Neural progenitor cell (in vitro differentiated cells): ENCODE data around the gene TOPORS. TPM values are rescaled to one million over a fixed set of nuclear protein-coding genes. Genes with fewer than 3 reads are reported as not detected.

Experiments
- DNase-seq: peaks from one replicate; pipeline ENCODE4 v3.0.0-alpha.2; 2016; ENCODE audit warnings: low spot score
- H2AFZ ChIP-seq: fragments of 200-600 bp; sonication (generic); replicated peaks from 2 replicates; pipeline ENCODE4 v1.6.1; 2016; ENCODE audit warnings: antibody characterized with exemption
- H3F3A ChIP-seq: fragments of 200-600 bp; sonication (generic); 2 replicates; pipeline ENCODE4 v1.6.1; 2016; ENCODE audit warnings: antibody characterized with exemption, low read depth
- H3K27ac ChIP-seq: fragments of 200-600 bp; sonication (generic); 2 replicates; pipeline ENCODE4 v1.5.1; 2016; ENCODE audit warnings: mild to moderate bottlenecking
- H3K27me3 ChIP-seq: fragments of 200-600 bp; sonication (generic); 2 replicates; pipeline ENCODE4 v1.6.1; 2016; ENCODE audit warnings: mild to moderate bottlenecking, moderate library complexity
- H3K36me3 ChIP-seq: fragments of 200-600 bp; sonication (generic); 2 replicates; pipeline ENCODE4 v1.5.1; 2016
- H3K4me1 ChIP-seq: fragments of 200-600 bp; sonication (generic); 2 replicates; pipeline ENCODE4 v1.6.1; 2016; ENCODE audit warnings: mixed run types
- H3K4me2 ChIP-seq: fragments of 200-600 bp; sonication (generic); 2 replicates; pipeline ENCODE4 v1.6.1; 2016
- H3K4me3 ChIP-seq: fragments of 200-600 bp; sonication (generic); 2 replicates; pipeline ENCODE4 v1.5.1; 2016
- H3K79me2 ChIP-seq: fragments of 200-600 bp; sonication (generic); 2 replicates; pipeline ENCODE4 v1.6.1; 2016; ENCODE audit warnings: low read depth
- H3K9ac ChIP-seq: fragments of 200-600 bp; sonication (generic); 2 replicates; pipeline ENCODE4 v1.6.1; 2016
- H3K9me3 ChIP-seq: fragments of 200-600 bp; sonication (generic); 2 replicates; pipeline ENCODE4 v1.5.1; 2016; ENCODE audit warnings: low read depth
- H4K20me1 ChIP-seq: fragments of 200-600 bp; sonication (generic); 2 replicates; pipeline ENCODE4 v1.6.1; 2016; ENCODE audit warnings: low read depth
- H3K27ac Mint-ChIP-seq: 3 replicates; pipeline ENCODE4 v1.8.0; 2021; ENCODE audit warnings: mixed read lengths
- H3K27me3 Mint-ChIP-seq: 2 replicates; pipeline ENCODE4 v1.8.0; 2022; ENCODE audit warnings: low read depth, mild to moderate bottlenecking, inconsistent platforms, moderate library complexity, mixed read lengths; ENCODE audit not compliant: insufficient read depth
- H3K36me3 Mint-ChIP-seq: 3 replicates; pipeline ENCODE4 v1.8.0; 2021; ENCODE audit warnings: mixed read lengths
- H3K4me1 Mint-ChIP-seq: 3 replicates; pipeline ENCODE4 v1.8.0; 2021; ENCODE audit warnings: mixed read lengths
- H3K4me3 Mint-ChIP-seq: 3 replicates; pipeline ENCODE4 v1.8.0; 2021; ENCODE audit warnings: mild to moderate bottlenecking, moderate library complexity, mixed read lengths
- H3K9me3 Mint-ChIP-seq: 3 replicates; pipeline ENCODE4 v1.8.0; 2020; ENCODE audit warnings: mixed read lengths
- EZH2 ChIP-seq: fragments of 200-600 bp; sonication (generic); IDR thresholded peaks from 2 replicates; pipeline ENCODE4 v1.6.1; 2017; ENCODE audit warnings: antibody characterized with exemption, mild to moderate bottlenecking, moderate library complexity
- EZH2phosphoT487 ChIP-seq: fragments of 200-600 bp; sonication (generic); IDR thresholded peaks from 2 replicates; pipeline ENCODE4 v1.6.1; 2017; ENCODE audit warnings: antibody characterized with exemption
- total RNA-seq: library from RNA; depleted of rRNA; stranded (reverse); fragments of >200 nt; gene quantifications from 2 replicates; pipeline ENCODE4 v1.2.3, GENCODE V29; 2015; ENCODE audit warnings: low replicate concordance
- TF ChIP-seq, protein P1 (sequence below): fragments of 200-600 bp; sonication (generic); IDR thresholded peaks from 2 replicates; pipeline ENCODE4 v1.5.1; 2017; ENCODE audit warnings: antibody characterized with exemption, mild to moderate bottlenecking

Gene TOPORS
- total RNA-seq, 1 donor from 2014 or later, result 51.3 TPM

DNA sequence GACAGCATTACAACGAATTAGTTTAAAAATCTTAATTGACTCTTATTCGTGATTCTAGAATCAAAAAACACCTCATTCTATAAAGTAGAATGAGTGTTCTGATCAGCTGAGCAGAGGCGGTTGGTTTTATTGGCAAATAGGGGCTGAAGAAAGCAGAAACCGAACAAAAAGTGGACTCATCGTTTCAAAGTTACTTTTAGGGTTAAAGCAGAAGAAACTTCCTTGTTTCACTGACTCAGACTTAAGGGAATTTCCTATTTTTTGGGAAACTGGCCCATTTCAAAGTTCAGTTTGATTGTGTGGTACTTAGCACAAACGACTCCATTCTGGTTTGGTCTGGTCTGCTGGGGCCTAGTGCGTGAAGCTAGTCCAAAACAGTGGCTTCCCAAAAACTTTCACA, 21.4 kb upstream of the TOPORS start:
- Histone ChIP-seq H3F3A (peaks cover 13% of the 10 kb centered on the region), H3K27ac (no peak overlapping the region), H4K20me1 (peaks cover 18% of the 10 kb centered on the region), H3K36me3 (no peaks in the 10 kb centered on the region), H2AFZ (peak overlapping the region; percentile 92), H3K4me2 (peak overlapping the region; percentile 90), H3K4me3 (peak overlapping the region; percentile 98), H3K79me2 (peaks cover 39% of the 10 kb centered on the region), H3K9ac (no peak overlapping the region), H3K4me1 (peaks cover 18% of the 10 kb centered on the region), H3K9me3 (no peaks in the 10 kb centered on the region), H3K27me3 (no peaks in the 10 kb centered on the region)
- peak overlapping the region; percentile 99 for H3K27ac Mint-ChIP-seq
- H3K36me3 Mint-ChIP-seq, result peaks cover 3% of the 10 kb centered on the region
- H3K9me3 Mint-ChIP-seq, result no peaks in the 10 kb centered on the region
- H3K4me1 Mint-ChIP-seq, result peaks cover 18% of the 10 kb centered on the region
- H3K4me3 Mint-ChIP-seq, result peak overlapping the region; percentile 99
- peaks cover 7% of the 10 kb centered on the region for H3K27me3 Mint-ChIP-seq
- TF ChIP-seq EZH2 (no peak), EZH2phosphoT487 (no peak)
- TF ChIP-seq, protein P1, sequence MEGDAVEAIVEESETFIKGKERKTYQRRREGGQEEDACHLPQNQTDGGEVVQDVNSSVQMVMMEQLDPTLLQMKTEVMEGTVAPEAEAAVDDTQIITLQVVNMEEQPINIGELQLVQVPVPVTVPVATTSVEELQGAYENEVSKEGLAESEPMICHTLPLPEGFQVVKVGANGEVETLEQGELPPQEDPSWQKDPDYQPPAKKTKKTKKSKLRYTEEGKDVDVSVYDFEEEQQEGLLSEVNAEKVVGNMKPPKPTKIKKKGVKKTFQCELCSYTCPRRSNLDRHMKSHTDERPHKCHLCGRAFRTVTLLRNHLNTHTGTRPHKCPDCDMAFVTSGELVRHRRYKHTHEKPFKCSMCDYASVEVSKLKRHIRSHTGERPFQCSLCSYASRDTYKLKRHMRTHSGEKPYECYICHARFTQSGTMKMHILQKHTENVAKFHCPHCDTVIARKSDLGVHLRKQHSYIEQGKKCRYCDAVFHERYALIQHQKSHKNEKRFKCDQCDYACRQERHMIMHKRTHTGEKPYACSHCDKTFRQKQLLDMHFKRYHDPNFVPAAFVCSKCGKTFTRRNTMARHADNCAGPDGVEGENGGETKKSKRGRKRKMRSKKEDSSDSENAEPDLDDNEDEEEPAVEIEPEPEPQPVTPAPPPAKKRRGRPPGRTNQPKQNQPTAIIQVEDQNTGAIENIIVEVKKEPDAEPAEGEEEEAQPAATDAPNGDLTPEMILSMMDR, result no peak
- DNase-seq, result no peak

DNA sequence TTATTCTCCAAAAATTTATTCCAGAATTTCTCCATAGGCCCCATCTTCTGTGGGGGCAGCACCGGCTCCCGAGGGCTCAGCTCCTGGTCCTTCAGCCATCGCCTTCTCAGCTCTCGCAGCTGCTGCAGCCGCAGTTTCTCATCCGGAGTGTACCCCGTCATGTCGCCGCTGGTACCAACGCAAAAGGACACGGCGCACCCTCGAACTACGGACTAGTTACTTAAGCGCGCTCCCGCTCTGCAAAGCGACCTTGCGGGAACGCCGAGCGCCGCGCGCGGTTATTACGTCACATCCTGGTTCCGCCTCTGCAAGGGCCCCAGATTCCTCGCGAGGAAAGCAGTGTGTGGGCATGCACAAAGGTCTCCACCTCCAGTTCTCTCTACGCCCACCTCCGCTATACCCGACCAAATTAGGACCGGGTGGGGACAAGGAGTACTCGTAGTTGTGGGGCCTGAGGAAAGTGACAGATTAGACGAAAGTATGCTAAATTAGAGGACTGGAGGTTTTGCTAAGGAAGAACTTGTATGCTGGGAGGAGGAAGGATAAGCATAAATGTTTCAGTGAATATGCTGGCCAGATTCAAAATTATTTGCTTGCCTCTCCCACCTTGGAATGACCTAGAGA, 20.6 kb upstream of the TOPORS start, which contains the start of gene NDUFB6:
NDUFB6 (minus strand) TSS at position 260 of the 624 bp plus-strand sequence; CDS start at position 161, 99 bp downstream.
- peak; percentile 96 for DNase-seq
- TF ChIP-seq, protein P1, result no peak
- TF ChIP-seq EZH2phosphoT487 (no peak), EZH2 (no peak)
- H3K36me3 Mint-ChIP-seq, result peaks cover 7% of the 10 kb centered on the region

DNA sequence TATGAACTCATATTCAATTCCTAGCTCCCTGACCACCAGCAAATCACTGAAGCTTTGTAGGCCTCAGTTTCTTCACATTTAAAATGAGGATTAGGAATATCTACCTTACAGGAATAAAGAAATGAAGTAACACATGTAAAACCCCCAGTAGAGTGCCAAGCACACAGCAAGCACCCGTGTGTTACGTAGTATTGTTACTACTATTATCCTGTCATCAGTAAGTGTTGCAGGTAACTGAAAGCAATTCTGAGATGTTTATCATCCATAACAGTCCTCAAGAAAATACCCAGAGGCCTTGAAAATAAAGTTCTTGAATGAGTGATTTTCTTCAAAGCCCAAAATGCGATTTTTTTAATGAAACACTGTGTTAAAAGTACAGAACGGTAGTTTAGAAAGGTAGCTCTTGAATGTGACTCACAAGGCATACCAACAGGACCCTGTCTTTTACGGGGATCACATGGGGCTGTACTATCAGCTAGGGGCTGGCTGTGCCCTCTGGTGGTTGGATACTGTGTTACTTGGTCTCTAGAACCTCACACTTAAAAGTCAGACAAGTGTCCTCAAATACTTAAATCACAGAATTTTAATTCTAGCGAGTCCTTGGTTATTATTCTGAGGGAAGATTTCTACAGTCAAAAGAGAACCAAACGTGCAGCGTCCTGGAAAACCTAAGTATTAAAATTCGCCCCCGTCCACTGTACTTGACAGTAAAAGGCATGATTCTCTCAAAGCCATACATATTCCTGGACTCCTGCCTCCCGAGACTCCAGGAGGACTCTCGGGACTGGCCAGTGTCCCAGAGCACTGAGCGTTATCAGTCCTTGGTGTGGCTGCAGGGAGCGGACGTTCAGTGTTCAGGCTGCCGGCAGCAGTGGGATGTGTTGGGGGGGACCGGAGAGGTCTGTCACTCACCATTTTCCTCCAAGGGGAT, 19.8 kb upstream of the TOPORS start:
- H3F3A ChIP-seq, result peaks cover 13% of the 10 kb centered on the region
- peaks cover 18% of the 10 kb centered on the region for H3K4me1 ChIP-seq
- peaks cover 46% of the 10 kb centered on the region for H3K79me2 ChIP-seq
- H3K27ac Mint-ChIP-seq, result peak overlapping the region; percentile 99
- H3K4me1 Mint-ChIP-seq, result peaks cover 18% of the 10 kb centered on the region
- peak overlapping the region; percentile 98 for H3K4me3 ChIP-seq
- H2AFZ ChIP-seq, result peak overlapping the region; percentile 92
- TF ChIP-seq, protein P1, result peak; percentile 78
- no peak for TF ChIP-seq EZH2
- no peaks in the 10 kb centered on the region for H3K9me3 ChIP-seq
- peaks cover 18% of the 10 kb centered on the region for H4K20me1 ChIP-seq
- peak overlapping the region; percentile 88 for H3K9ac ChIP-seq
- peaks cover 10% of the 10 kb centered on the region for H3K36me3 Mint-ChIP-seq
- H3K9me3 Mint-ChIP-seq, result no peaks in the 10 kb centered on the region
- H3K27ac ChIP-seq, result peak overlapping the region; percentile 85
- H3K4me2 ChIP-seq, result peak overlapping the region; percentile 90
- H3K36me3 ChIP-seq, result no peaks in the 10 kb centered on the region
- peak overlapping the region; percentile 99 for H3K4me3 Mint-ChIP-seq
- H3K27me3 Mint-ChIP-seq, result peaks cover 5% of the 10 kb centered on the region
- peak; percentile 85 for DNase-seq
- no peaks in the 10 kb centered on the region for H3K27me3 ChIP-seq

More for the DNA sequence above, 20.6 kb upstream of the TOPORS start, which contains the start of gene NDUFB6:
- Mint-ChIP-seq H3K27me3 (peaks cover 5% of the 10 kb centered on the region), H3K4me1 (peaks cover 18% of the 10 kb centered on the region), H3K9me3 (no peaks in the 10 kb centered on the region), H3K27ac (peak within 1 kb of the TSS; percentile 99), H3K4me3 (peak within 1 kb of the TSS; percentile 99)
- Histone ChIP-seq H3K79me2 (peaks cover 40% of the 10 kb centered on the region), H3K27me3 (no peaks in the 10 kb centered on the region), H3K36me3 (no peaks in the 10 kb centered on the region), H3F3A (peaks cover 13% of the 10 kb centered on the region), H3K9ac (peak within 1 kb of the TSS; percentile 88), H3K9me3 (no peaks in the 10 kb centered on the region), H4K20me1 (peaks cover 18% of the 10 kb centered on the region), H3K27ac (peak within 1 kb of the TSS; percentile 85), H3K4me2 (peak within 1 kb of the TSS; percentile 90), H2AFZ (peak within 1 kb of the TSS; percentile 92), H3K4me1 (peaks cover 18% of the 10 kb centered on the region), H3K4me3 (peak within 1 kb of the TSS; percentile 98)
